ENCODE measurements around the gene GPR107. TPM values are rescaled to one million over a fixed set of nuclear protein-coding genes. Genes with fewer than 3 reads are reported as not detected.

The GPR107 gene
- total and polyA plus RNA-seq, 2 of the 8 experiments (the other 6 are each of a cell fraction or from before 2014, with no cell fraction given): 19.3 to 30.7 TPM

GRCh38 chr9:130058887-130059286 is 5.2 kb downstream of the GPR107 start:
- H3K4me3 ChIP-seq (ENCODE audit: extremely low read depth in 1 of 4, insufficient read depth in 2 of 4, low read depth in 3 of 4, low read length in 4 of 4): no peak overlapping the region
- H3K14ac ChIP-seq (ENCODE audit: insufficient read length): no peak overlapping the region
- no peak overlapping the region for H3K56ac ChIP-seq (replicated peaks; ENCODE audit: insufficient read length, low read depth, low read length)
- H4K20me1 ChIP-seq (replicated peaks in 1 of 2; ENCODE audit: control insufficient read depth in 1 of 2, insufficient read depth in 2 of 2, low read length in 2 of 2): peaks cover 0 to 8% of the 10 kb centered on the region in 2 experiments
- no peaks in the 10 kb centered on the region for H3K9me3 ChIP-seq (ENCODE audit: insufficient read depth in 2 of 2, low read depth in 1 of 2, low read length in 1 of 2)
- H3K79me2 ChIP-seq (ENCODE audit: control insufficient read depth in 1 of 2, insufficient read depth in 2 of 2, low read length in 2 of 2): peaks cover 0 to 21% of the 10 kb centered on the region in 2 experiments; a peak in 2 of 4 replicates
- peaks cover 4% of the 10 kb centered on the region; the same call in 1 of the 2 replicates for H3K79me1 ChIP-seq (ENCODE audit: low read depth, low read length)
- ChIA-PET CTCF (ENCODE audit: partially characterized antibody) (interaction anchor here (0.6 to 3.0 kb wide), 11 partner anchors 9 to 260 kb away, joined by 3 to 31 read pairs (median 4); no protein-coding TSS in a partner anchor), POLR2A (ENCODE audit: partially characterized antibody) (no interaction called here)
- H3K27me3 ChIP-seq (replicated peaks in 1 of 4; ENCODE audit: control insufficient read depth in 3 of 4, extremely low read depth in 1 of 4, insufficient read depth in 3 of 4, low read length in 3 of 4): no peaks in the 10 kb centered on the region
- no peak overlapping the region for H2BK5ac ChIP-seq (ENCODE audit: low read depth, low read length)
- no peak overlapping the region for H2BK15ac ChIP-seq (ENCODE audit: low read length)
- no peak overlapping the region for H2BK120ac ChIP-seq (replicated peaks; ENCODE audit: low read depth, low read length)
- H3K9ac ChIP-seq (replicated peaks in 1 of 4; ENCODE audit: extremely low read depth in 1 of 4, low read depth in 3 of 4, low read length in 3 of 4): no peak overlapping the region
- no peak overlapping the region for H2BK12ac ChIP-seq (ENCODE audit: low read depth, low read length)
- no peak overlapping the region for H2AK5ac ChIP-seq (ENCODE audit: low read depth, low read length)
- H4K5ac ChIP-seq (ENCODE audit: insufficient read length, low read depth, low read length): no peak overlapping the region
- no peak overlapping the region for H2AFZ ChIP-seq (ENCODE audit: low read length)
- no peak overlapping the region for H3K4me2 ChIP-seq (ENCODE audit: insufficient read depth in 1 of 2, low read depth in 2 of 2, low read length in 2 of 2)
- H2BK20ac ChIP-seq (ENCODE audit: low read length): no peak overlapping the region
- no peak for DNase-seq (ENCODE audit: low read depth in 1 of 2, low spot score in 2 of 2)
- no peaks in the 10 kb centered on the region for H3K36me3 ChIP-seq (ENCODE audit: control insufficient read depth in 2 of 4, insufficient read depth in 4 of 4, low read length in 3 of 4)
- H3K27ac ChIP-seq (ENCODE audit: low read depth, low read length): no peak overlapping the region
- H3K18ac ChIP-seq (ENCODE audit: extremely low read depth, low read length): no peak overlapping the region
- FAIRE-seq: no peak
- no peak overlapping the region for H4K8ac ChIP-seq (ENCODE audit: extremely low read depth, insufficient read depth, low read length)
- H3K4ac ChIP-seq (replicated peaks; ENCODE audit: insufficient read length, low read depth, low read length): no peak overlapping the region
- H3K23me2 ChIP-seq (ENCODE audit: low read depth, low read length): no peaks in the 10 kb centered on the region
- WGBS, 2 experiments (ENCODE audit: extremely low coverage in 1 of 2, insufficient coverage in 1 of 2, insufficient read length in 1 of 2, insufficient replicate concordance in 2 of 2, low coverage in 1 of 2, low lambda C conversion rate in 2 of 2, missing lambda C conversion rate in 1 of 2): 88% methylated on average over 3 of the region's 3 CpGs; no CpG with 5 or more reads in 1 of the 2 experiments
- peaks cover 0 to 3% (median 2%) of the 10 kb centered on the region in 4 experiments; a peak in 2 of 7 replicates for H3K4me1 ChIP-seq (replicated peaks in 1 of 4; ENCODE audit: control insufficient read depth in 3 of 4, insufficient read depth in 4 of 4, low read length in 3 of 4)
- H3K23ac ChIP-seq (ENCODE audit: insufficient read length): no peak overlapping the region
- no peak overlapping the region for H4K91ac ChIP-seq (replicated peaks; ENCODE audit: insufficient read length, low read length)
- TF ChIP-seq, protein P1, sequence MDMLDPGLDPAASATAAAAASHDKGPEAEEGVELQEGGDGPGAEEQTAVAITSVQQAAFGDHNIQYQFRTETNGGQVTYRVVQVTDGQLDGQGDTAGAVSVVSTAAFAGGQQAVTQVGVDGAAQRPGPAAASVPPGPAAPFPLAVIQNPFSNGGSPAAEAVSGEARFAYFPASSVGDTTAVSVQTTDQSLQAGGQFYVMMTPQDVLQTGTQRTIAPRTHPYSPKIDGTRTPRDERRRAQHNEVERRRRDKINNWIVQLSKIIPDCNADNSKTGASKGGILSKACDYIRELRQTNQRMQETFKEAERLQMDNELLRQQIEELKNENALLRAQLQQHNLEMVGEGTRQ (IDR thresholded peaks at IDR 0.05; ENCODE audit: low read length): no peak
- TF ChIP-seq CHD1 (IDR thresholded peaks at IDR 0.05; ENCODE audit: low read depth, low read length): no peak
- no peak for TF ChIP-seq ASH2L (IDR thresholded peaks at IDR 0.05; ENCODE audit: low read length)
- TF ChIP-seq ZNF274 (IDR thresholded peaks at IDR 0.05; ENCODE audit: borderline replicate concordance, extremely low read depth, low read length): no peak
- no peak for TF ChIP-seq POLR2AphosphoS5 (IDR thresholded peaks at IDR 0.05; ENCODE audit: low read depth, low read length)
- no peak for TF ChIP-seq BACH1 (IDR thresholded peaks at IDR 0.05; ENCODE audit: low read length)
- TF ChIP-seq RFX5 (IDR thresholded peaks at IDR 0.05; ENCODE audit: borderline replicate concordance, low read depth, low read length): no peak
- TF ChIP-seq, protein P2, sequence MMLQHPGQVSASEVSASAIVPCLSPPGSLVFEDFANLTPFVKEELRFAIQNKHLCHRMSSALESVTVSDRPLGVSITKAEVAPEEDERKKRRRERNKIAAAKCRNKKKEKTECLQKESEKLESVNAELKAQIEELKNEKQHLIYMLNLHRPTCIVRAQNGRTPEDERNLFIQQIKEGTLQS (IDR thresholded peaks at IDR 0.05; ENCODE audit: insufficient read depth, low read depth, low read length): no peak
- TF ChIP-seq SIX5 (IDR thresholded peaks at IDR 0.05; ENCODE audit: low read depth, low read length): no peak
- TF ChIP-seq EZH2 (IDR thresholded peaks at IDR 0.05; ENCODE audit: low read depth, low read length, severe bottlenecking): no peak
- TF ChIP-seq, protein P3, sequence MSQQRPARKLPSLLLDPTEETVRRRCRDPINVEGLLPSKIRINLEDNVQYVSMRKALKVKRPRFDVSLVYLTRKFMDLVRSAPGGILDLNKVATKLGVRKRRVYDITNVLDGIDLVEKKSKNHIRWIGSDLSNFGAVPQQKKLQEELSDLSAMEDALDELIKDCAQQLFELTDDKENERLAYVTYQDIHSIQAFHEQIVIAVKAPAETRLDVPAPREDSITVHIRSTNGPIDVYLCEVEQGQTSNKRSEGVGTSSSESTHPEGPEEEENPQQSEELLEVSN (IDR thresholded peaks at IDR 0.05): no peak
- no peak for TF ChIP-seq CREB1 (IDR thresholded peaks at IDR 0.05)
- TF ChIP-seq SRF (IDR thresholded peaks at IDR 0.05; ENCODE audit: low read depth, low read length): no peak
